HCT116 (cell line): ENCODE measurements around the gene MTSS2. TPM values are rescaled to one million over a fixed set of nuclear protein-coding genes. Genes with fewer than 3 reads are reported as not detected.

Experiments
- ATAC-seq: fragments of 200-7000 bp; cut with Tn5 transposase; 2 replicates; pipeline ENCODE4 v1.9.1; 2020; ENCODE audit warnings: mild to moderate bottlenecking, moderate library complexity
- BruUV-seq: library from RNA; stranded (reverse); fragments of 400-500 nt; replicated peaks from 2 replicates; lab custom pipeline; 2021; lab: Mats Ljungman, UMichigan
- CTCF ChIA-PET: fragments of 300-600 bp; sonication (Branson Sonifier 250); formaldehyde crosslinking; loops from one replicate; lab custom pipeline; 2021; ENCODE audit warnings: antibody characterized with exemption; lab: Charles Lee
- POLR2A ChIA-PET: fragments of 300-600, 350-600 bp; sonication (Branson Sonifier 250); formaldehyde crosslinking; loops from one replicate; lab custom pipeline; 2021; ENCODE audit warnings: antibody characterized with exemption; lab: Charles Lee
- RAD21 ChIA-PET, 2 experiments: fragments of 300-600 bp; sonication (Branson Sonifier 250); formaldehyde crosslinking; loops; one replicate each; lab custom pipeline; 2023; ENCODE audit warnings: low total read pairs in 2 of 2; ENCODE audit not compliant: uncharacterized antibody in 2 of 2, unreplicated experiment in 2 of 2, low non-redundant PET in 1 of 2; lab: Charles Lee
- DNase-seq: peaks from one replicate; pipeline ENCODE4 v3.0.0-alpha.2; 2010; ENCODE audit warnings: low read depth, low spot score
- H2AFZ ChIP-seq: fragments of 200-600 bp; shearing (Covaris generic), sonication (generic); 2 replicates; pipeline ENCODE4 v1.6.1; 2017; ENCODE audit warnings: low read depth, mixed run types, mixed read lengths, antibody characterized with exemption, low read length; ENCODE audit not compliant: poor library complexity, severe bottlenecking
- H3K27ac ChIP-seq: 2 replicates; pipeline ENCODE4 v1.5.1; 2012; ENCODE audit warnings: low read depth, low read length
- H3K27me3 ChIP-seq: fragments of 200-600 bp; sonication (generic); 2 replicates; pipeline ENCODE4 v1.6.1; 2016; ENCODE audit warnings: mixed run types, low read length, mixed read lengths; ENCODE audit not compliant: insufficient read depth
- H3K36me3 ChIP-seq, 2 experiments: fragments of 200-500 bp in 1 of 2; fragments of 200-600 bp in 1 of 2; sonication (Bioruptor generic) in 1 of 2; sonication (generic) in 1 of 2; 2 replicates each; pipeline versions ENCODE4 v1.5.1 to v1.6.1; 2014 to 2016; ENCODE audit warnings: low read length in 2 of 2, inconsistent platforms in 1 of 2, mixed read lengths in 1 of 2, mixed run types in 1 of 2; ENCODE audit not compliant: insufficient read depth in 2 of 2, control insufficient read depth in 1 of 2
- H3K4me1 ChIP-seq, 2 experiments: fragments of 200-600 bp in 1 of 2; sonication (generic) in 1 of 2; 2 replicates each; pipeline versions ENCODE4 v1.5.1 to v1.6.1; 2012 to 2017; ENCODE audit warnings: low read length in 2 of 2, inconsistent platforms in 1 of 2, mild to moderate bottlenecking in 1 of 2, mixed read lengths in 1 of 2, mixed run types in 1 of 2, moderate library complexity in 1 of 2; ENCODE audit not compliant: insufficient read depth in 2 of 2, control insufficient read depth in 1 of 2
- H3K4me2 ChIP-seq: fragments of 200-600 bp; sonication (generic); 2 replicates; pipeline ENCODE4 v1.6.1; 2017; ENCODE audit warnings: mixed run types, low read length, mixed read lengths
- H3K4me3 ChIP-seq, 2 experiments: fragments of 200-600 bp in 1 of 2; sonication (generic) in 1 of 2; replicated peaks in 1 of 2; 2 replicates each; pipeline ENCODE4 v1.5.1; 2011 to 2016; ENCODE audit warnings: low read length in 2 of 2, control low read depth in 1 of 2, low read depth in 1 of 2, mild to moderate bottlenecking in 1 of 2, mixed read lengths in 1 of 2, mixed run types in 1 of 2
- H3K79me2 ChIP-seq: fragments of 200-600 bp; sonication (generic); 2 replicates; pipeline ENCODE4 v1.6.1; 2017; ENCODE audit warnings: mild to moderate bottlenecking, mixed run types, low read length, moderate library complexity, mixed read lengths; ENCODE audit not compliant: insufficient read depth
- H3K9ac ChIP-seq: fragments of 200-600 bp; sonication (generic); 2 replicates; pipeline ENCODE4 v1.6.1; 2016; ENCODE audit warnings: low read length, mixed read lengths
- H3K9me2 ChIP-seq: fragments of 200-600 bp; sonication (generic), shearing (Covaris generic); 2 replicates; pipeline ENCODE4 v1.6.1; 2017; ENCODE audit warnings: mixed run types, mild to moderate bottlenecking, moderate library complexity; ENCODE audit not compliant: insufficient read depth
- H3K9me3 ChIP-seq, 2 experiments: fragments of 200-500 bp in 1 of 2; fragments of 200-600 bp in 1 of 2; sonication (Bioruptor generic) in 1 of 2; sonication (generic) in 1 of 2; 2 replicates each; pipeline ENCODE4 v1.6.1; 2014 to 2017; ENCODE audit warnings: low read length in 2 of 2, mixed read lengths in 2 of 2, inconsistent platforms in 1 of 2, low read depth in 1 of 2, mild to moderate bottlenecking in 1 of 2, mixed run types in 1 of 2, moderate library complexity in 1 of 2; ENCODE audit not compliant: control insufficient read depth in 1 of 2, insufficient read depth in 1 of 2
- H4K20me1 ChIP-seq: fragments of 200-600 bp; sonication (generic), shearing (Covaris generic); 2 replicates; pipeline ENCODE4 v1.6.1; 2017; ENCODE audit warnings: mixed run types, mild to moderate bottlenecking, moderate library complexity; ENCODE audit not compliant: insufficient read depth
- CTCF ChIP-seq, 3 experiments: fragments of 200-600 bp in 1 of 3; sonication (generic) in 1 of 3; IDR thresholded peaks in 2 of 3; conservative IDR thresholded peaks in 1 of 3; 2 replicates each; pipeline ENCODE4 v1.5.1; 2012 to 2017; ENCODE audit warnings: low read depth in 2 of 3, low read length in 2 of 3, antibody characterized with exemption in 1 of 3, borderline replicate concordance in 1 of 3, control low read depth in 1 of 3, mild to moderate bottlenecking in 1 of 3, mixed read lengths in 1 of 3, mixed run types in 1 of 3, moderate library complexity in 1 of 3; ENCODE audit not compliant: insufficient read depth in 1 of 3
- ELF1 ChIP-seq: IDR thresholded peaks from 2 replicates; pipeline ENCODE4 v1.6.1; 2012; ENCODE audit warnings: low read depth, borderline replicate concordance
- EZH2phosphoT487 ChIP-seq: fragments of 200-600 bp; IDR thresholded peaks from 2 replicates; pipeline ENCODE4 v1.6.1; 2018; ENCODE audit warnings: antibody characterized with exemption, borderline replicate concordance
- JUND ChIP-seq: IDR thresholded peaks from 2 replicates; pipeline ENCODE4 v1.6.1; 2012
- POLR2AphosphoS5 ChIP-seq: IDR thresholded peaks from 2 replicates; pipeline ENCODE4 v1.6.1; 2011; ENCODE audit warnings: mild to moderate bottlenecking, low read depth, low read length, moderate library complexity
- RAD21 ChIP-seq: IDR thresholded peaks from 2 replicates; pipeline ENCODE4 v1.6.1; 2012; ENCODE audit warnings: low read depth, mild to moderate bottlenecking
- SIN3A ChIP-seq: IDR thresholded peaks from 2 replicates; pipeline ENCODE4 v1.6.1; 2012; ENCODE audit warnings: low read depth
- SP1 ChIP-seq: IDR thresholded peaks from 2 replicates; pipeline ENCODE4 v1.6.1; 2012; ENCODE audit warnings: low read depth
- ZBTB33 ChIP-seq: IDR thresholded peaks from 2 replicates; pipeline ENCODE4 v1.6.1; 2011; ENCODE audit warnings: mild to moderate bottlenecking, low read length, moderate library complexity; ENCODE audit not compliant: insufficient replicate concordance; ENCODE audit errors: extremely low read depth
- ZFX ChIP-seq: fragments of 450-650 bp; IDR thresholded peaks from 2 replicates; pipeline ENCODE4 v1.6.1; 2017
- ZNF274 ChIP-seq: fragments of 200-500 bp; sonication (Bioruptor generic); IDR thresholded peaks from 2 replicates; pipeline ENCODE4 v1.6.1; 2014; ENCODE audit warnings: mild to moderate bottlenecking, low read depth, low read length, inconsistent platforms
- intact Hi-C: fragments of 100-400 bp; cut with micrococcal nuclease; formaldehyde crosslinking; loops from 2 replicates; pipeline ENCODE4 v1.10.0; 2022
- total RNA-seq: library from RNA; stranded (reverse); gene quantifications from one replicate; pipeline ENCODE4 v1.2.1, GENCODE V29; 2021; ENCODE audit not compliant: unreplicated experiment
- TF ChIP-seq, protein P1 (sequence below): IDR thresholded peaks from 2 replicates; pipeline ENCODE4 v1.6.1; 2012

Gene MTSS2
- total RNA-seq, 1 experiment from 2014 or later = 41.8 TPM

DNA sequence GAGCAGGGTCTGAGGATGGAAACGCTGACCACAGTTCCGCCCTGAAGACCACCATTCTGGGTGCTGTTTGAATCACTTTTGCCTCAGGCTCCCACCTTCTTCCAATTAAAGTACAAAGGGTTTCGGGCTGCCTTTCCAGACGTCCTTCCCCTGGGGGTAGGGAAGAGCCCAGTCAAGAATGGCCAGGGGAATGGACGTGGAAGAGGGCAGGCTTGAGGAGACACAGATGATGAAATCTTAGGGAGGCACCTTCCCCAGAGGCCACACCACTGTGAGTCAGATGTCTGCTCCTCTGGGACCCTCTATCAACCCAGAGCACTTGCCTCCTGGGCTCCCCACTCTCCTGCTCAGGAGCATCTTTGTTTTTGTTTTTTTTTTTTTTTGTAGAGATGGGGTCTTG, 27.5 kb upstream of the MTSS2 start:
- H3K4me2 ChIP-seq = no peak overlapping the region
- no peaks in the 10 kb centered on the region for H3K36me3 ChIP-seq
- no peak for TF ChIP-seq SIN3A
- no peak for TF ChIP-seq RAD21
- no peak for TF ChIP-seq ELF1
- no peak for TF ChIP-seq ZBTB33
- TF ChIP-seq ZNF274 = no peak
- no peak for TF ChIP-seq ZFX
- TF ChIP-seq CTCF (IDR thresholded peaks at IDR 0.05 in 2 of 3, conservative IDR thresholded peaks at IDR 0.05 in 1 of 3; ENCODE audit: borderline replicate concordance in 1 of 3, insufficient read depth in 1 of 3, low read depth in 2 of 3, low read length in 2 of 3) = no peak
- TF ChIP-seq POLR2AphosphoS5 = no peak
- TF ChIP-seq, protein P1, sequence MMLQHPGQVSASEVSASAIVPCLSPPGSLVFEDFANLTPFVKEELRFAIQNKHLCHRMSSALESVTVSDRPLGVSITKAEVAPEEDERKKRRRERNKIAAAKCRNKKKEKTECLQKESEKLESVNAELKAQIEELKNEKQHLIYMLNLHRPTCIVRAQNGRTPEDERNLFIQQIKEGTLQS = no peak
- no peak for TF ChIP-seq JUND
- TF ChIP-seq SP1 = no peak
- TF ChIP-seq EZH2phosphoT487 = no peak
- DNase-seq (no peak), ATAC-seq (no peak)
- no peaks in the 10 kb centered on the region for H3K79me2 ChIP-seq
- CTCF ChIA-PET = no interaction called here
- H3K9me2 ChIP-seq = no peaks in the 10 kb centered on the region
- intact Hi-C loops = no loop called here
- no peak overlapping the region for H3K4me3 ChIP-seq
- H3K27me3 ChIP-seq = no peaks in the 10 kb centered on the region
- RAD21 ChIA-PET = no interaction called here
- H2AFZ ChIP-seq = no peak overlapping the region
- H3K27ac ChIP-seq = no peak overlapping the region
- peaks cover 6 to 16% of the 10 kb centered on the region in 2 experiments for H3K4me1 ChIP-seq
- no peaks in the 10 kb centered on the region for H4K20me1 ChIP-seq
- H3K9ac ChIP-seq = no peak overlapping the region
- H3K9me3 ChIP-seq = no peaks in the 10 kb centered on the region
- POLR2A ChIA-PET = no interaction called here
- BruUV-seq = no TSS peak
